ENCODE measurements around the gene MYPN. TPM values are rescaled to one million over a fixed set of nuclear protein-coding genes. Genes with fewer than 3 reads are reported as not detected.

Gene MYPN
- total RNA-seq, 2 experiments from 2014 or later: not detected

DNA sequence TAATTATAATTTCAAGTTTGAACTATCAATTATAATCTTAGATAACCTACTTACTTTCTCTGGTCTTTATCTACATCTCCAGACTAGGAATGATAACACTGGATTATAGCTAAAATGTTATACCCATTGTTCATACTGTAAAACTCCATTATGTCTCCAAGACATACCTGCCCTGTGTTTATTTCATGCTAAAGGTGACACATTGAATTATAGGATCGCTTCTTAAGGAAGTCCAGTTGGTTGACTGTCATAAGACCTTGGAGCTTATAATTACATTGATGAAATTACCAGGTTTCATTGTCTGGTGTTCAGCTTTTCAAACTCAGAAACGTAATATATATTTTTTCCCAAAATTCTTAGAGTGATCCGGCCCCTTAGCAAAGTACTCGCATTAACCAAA is 18.7 kb upstream of the MYPN start:
- POLR2A ChIA-PET: interaction anchor here (0.7 kb wide), 1 partner anchor 94 kb away, joined by 4 read pairs; no protein-coding TSS in a partner anchor
- CTCF ChIA-PET: interaction anchor here (1.2 kb wide), 1 partner anchor 10 kb away, joined by 3 read pairs; no protein-coding TSS in a partner anchor

DNA sequence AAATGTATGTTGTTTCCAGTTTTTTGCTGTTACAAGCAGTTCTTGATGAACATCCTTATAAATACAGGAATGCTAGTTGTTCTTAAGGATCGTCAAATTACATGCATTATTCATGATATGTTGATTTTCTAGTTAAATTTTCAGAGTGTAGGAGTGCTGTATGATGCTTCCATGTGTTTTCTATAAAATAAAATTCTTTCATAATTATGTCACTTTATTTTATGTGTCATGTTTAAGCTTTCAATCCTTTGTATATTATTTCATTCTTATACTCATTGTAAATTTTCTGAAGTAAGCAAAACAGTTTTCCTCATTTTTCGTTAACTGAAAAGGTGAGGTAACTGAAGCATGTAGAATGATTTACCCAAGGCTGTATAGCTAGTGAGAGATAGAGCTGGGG is 16.8 kb upstream of the MYPN start:
- CTCF ChIA-PET: interaction anchor here (0.7 kb wide), 1 partner anchor 284 kb away, joined by 3 read pairs; no protein-coding TSS in a partner anchor
- POLR2A ChIA-PET: no interaction called here

DNA sequence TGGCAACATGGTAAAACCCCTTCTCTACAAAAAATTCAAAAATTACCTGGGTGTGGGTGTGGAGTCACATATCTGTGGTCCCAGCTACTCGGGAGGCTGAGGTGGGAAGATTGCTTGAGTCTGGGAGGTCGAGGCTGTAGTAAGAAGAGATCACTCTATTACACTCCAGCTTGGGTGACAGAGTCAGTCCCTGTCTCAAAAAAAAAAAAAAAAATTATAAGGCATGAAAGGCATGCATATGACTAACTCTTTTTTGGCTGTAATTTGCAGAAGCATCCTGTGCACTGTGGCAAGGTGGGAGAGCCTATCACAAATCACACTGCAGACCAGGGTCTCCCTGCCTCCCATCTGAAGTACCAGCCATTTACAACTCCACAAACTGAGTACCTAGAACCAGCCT is 14.1 kb upstream of the MYPN start:
- CTCF ChIA-PET: no interaction called here

DNA sequence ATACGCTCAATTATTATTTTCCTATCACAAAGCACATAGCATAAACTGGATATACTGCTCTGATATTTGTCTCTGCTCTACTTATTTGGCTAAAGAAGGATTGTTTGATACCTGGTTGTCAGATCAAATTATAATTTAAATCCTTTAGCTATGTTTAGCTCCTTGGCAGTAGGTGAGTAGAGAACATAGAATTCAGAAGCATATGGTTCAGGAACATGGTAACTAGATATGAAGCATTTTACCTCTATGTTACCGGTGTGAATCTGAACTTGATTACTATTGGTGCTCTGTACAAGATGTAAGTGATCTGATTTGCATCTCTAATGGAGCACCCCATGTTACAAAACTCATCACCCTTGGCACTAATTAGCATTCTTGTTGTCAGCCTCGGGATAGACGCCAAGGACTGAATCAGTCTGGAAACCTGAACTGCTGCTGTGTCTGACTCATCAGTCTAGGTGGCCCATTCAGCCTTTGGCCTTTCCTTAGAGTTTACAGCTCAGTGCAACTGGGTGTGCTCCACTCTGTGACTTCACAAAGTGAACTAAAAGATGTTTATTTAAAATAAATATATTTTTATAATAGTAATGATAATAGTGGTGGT is 12.3 kb upstream of the MYPN start:
- CTCF ChIA-PET: interaction anchor here (0.6 kb wide), 1 partner anchor 22 kb away, joined by 3 read pairs; no protein-coding TSS in a partner anchor
- POLR2A ChIA-PET: no interaction called here

More for the DNA sequence above, 14.1 kb upstream of the MYPN start:
- POLR2A ChIA-PET: interaction anchor here (0.6 kb wide), 1 partner anchor 18 kb away, joined by 4 read pairs; no protein-coding TSS in a partner anchor

DNA sequence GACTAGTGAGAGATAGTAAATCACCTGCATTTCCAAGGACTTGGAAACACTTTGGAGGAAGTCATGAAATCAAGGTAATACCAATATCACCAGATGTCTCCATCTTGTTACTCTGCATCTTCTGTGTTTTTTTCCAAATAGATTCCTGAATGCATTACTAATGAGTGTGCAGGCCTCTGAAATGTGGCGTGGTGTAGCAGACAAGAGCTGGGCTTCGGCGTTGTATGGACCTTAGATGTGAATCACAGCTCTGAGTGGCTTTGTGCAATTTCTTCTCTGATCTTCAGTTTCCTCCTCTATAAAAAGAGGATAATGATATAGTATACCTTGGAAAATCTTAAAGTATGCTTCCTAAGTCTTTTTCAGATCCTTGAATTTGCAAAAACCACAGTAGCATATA is 9.6 kb upstream of the MYPN start:
- ChIA-PET CTCF (no interaction called here), POLR2A (no interaction called here)

DNA sequence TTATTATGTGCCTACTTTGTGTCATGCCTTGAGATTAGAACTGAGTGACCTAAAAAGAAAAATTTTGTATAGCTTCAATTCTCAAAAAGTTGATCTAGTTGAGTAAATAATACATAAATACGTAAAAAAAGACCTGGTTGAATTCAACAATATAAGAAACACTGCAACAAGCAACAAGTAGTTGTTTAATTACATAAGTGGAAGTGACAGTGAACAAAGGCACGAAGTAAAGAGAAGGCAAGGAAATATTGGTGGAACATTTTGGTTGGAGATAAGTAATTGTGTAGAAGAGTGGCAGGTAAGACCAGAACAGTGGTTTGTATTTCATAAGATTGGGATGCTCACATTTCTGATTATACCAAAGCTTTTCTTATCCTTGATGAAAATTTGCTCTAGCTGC is 8.2 kb upstream of the MYPN start:
- POLR2A ChIA-PET: no interaction called here
- CTCF ChIA-PET: no interaction called here

DNA sequence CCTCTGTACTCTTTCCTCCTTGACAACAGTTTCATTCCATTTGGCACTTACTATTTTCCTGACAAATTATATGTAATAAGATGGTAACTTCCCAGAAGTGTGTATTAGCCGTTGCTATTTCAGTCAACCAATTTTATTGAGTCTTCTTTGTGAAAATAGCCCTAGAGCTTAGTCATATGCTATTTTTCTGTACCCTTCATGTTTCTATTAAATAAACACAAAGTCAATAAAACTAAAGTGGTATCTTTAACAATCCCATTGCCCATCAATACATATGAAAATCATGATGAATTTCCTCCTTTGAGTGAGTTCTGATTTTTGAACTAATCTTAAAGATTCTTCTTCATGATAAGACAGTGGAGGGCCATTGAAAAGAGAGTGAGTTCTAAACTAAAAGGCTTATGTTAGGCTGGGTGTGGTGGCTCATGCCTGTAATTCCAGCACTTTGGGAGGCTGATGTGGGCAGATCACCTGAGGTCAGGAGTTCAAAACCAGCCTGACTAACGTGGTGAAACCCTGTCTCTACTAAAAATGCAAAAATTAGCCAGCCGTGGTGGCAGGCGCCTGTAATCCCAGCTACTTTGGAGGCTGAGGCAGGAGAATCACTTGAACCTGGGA is 5.9 kb upstream of the MYPN start:
- ChIA-PET CTCF (no interaction called here), POLR2A (no interaction called here)

DNA sequence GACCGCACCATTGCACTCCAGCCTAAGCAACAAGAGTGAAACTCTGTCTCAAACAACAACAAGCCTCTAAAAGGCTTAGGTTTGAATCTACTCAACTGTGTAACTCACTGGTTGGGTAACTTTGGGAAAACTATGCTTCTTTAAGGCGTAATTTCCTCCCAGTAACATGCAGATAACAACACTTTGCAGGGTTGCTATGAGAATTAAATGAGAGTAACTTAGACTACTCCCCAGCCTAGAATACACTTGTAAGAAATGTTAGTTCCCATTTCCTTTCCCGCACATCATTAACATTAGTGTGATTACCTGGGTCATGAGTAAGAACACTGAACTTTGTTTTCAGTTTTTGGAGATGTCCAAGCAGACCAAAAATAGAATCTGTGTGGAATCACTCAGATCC is 5.4 kb upstream of the MYPN start:
- CTCF ChIA-PET: no interaction called here
- POLR2A ChIA-PET: no interaction called here

DNA sequence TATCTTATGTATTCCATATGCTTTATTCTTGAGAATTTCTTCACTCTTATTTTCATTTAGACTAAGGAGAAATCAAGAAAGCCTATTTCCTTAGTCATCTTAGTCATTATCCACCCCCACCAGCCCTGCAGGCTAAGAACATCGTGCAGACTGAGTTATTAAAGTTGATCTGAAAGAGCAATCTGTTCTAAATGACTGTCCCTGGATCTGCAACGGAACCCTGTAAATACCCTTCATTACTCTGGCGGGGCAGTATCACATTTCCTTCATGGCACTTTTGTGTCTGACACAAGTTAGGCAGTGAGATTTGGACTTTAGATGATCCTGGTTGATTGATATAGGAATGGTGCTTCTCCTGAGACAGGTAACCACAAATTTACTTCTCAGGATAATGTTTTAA is 3.5 kb upstream of the MYPN start:
- ChIA-PET CTCF (no interaction called here), POLR2A (no interaction called here)

DNA sequence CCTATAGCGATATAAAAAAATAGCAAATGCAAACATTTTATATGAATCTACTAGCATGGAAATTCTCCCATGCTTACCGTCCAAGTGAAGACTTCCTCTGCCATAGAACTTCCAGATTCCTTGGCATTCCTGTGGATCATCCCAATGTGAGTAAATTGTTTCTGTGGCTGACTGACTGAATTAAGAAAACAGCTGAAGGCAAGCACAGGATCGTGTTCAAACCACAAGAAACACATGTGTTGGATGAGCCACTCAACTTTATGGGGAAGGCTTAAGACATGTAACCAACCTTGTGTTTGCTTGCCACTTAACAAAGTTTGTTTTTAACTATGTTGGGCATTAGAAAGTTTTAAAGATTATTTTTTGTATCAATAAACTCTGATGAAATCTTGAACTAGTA is 2.6 kb upstream of the MYPN start:
- POLR2A ChIA-PET: interaction anchor here (0.7 kb wide), 1 partner anchor 9 kb away, joined by 7 read pairs; no protein-coding TSS in a partner anchor
- CTCF ChIA-PET: interaction anchor here (0.6 kb wide), 1 partner anchor 36 kb away, joined by 3 read pairs; no protein-coding TSS in a partner anchor

DNA sequence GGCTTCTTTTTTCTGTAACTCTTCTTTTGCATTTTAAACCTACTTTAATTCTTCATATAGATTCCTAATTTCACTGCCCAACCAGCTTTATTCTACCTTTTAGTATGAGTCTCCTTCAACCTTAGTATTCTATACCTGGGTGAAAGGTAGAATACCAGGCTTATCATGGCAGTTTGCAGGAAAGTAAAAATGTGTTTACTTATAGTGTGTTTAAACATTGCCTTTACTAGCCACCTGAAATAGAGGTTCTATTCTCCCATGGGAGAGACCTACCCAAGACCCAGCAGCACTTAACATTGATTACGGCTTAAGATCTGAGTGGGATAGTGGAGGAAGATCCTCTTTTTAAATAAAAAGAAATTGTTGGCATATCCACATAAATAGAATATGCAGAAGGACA is 1.6 kb upstream of the MYPN start:
- POLR2A ChIA-PET: no interaction called here
- CTCF ChIA-PET: no interaction called here

DNA sequence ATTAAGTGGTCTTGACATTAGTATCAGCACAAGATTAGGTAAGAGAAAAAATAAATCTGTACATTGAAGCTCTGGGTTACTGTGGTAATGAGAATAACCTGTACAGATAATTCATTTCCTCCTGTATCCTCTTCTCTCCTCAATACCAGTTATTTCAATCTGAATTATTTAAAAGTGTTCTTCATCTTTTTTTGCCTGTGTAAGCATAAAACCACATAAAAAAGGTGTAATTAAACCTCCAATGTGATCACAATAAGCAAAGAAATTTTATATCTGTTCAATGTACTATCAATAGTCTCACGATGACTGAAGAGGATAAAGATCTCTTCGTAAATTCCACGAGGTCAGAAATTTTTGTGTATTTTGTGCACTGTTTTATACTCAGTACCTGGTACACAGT is 1.2 kb upstream of the MYPN start:
- ChIA-PET CTCF (no interaction called here), POLR2A (no interaction called here)

DNA sequence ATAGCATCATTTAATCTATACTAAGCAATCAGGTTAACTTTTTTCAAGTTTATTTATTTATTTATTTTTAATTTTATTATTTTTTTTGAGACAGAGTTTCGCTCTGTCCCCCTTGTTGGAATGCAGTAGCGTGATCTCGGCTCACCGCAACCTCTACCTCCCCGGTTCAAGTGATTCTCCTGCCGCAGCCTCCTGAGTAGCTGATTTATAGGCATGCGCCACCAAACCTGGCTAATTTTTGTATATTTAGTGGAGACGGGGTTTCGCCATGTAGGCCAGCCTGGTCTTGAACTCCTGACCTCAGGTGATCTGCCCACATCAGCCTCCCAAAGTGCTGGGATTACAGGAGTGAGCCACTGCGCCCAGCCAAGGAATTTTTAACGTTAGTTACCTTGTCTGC is 635 bp upstream of the MYPN start:
- ChIA-PET CTCF (no interaction called here), POLR2A (no interaction called here)

DNA sequence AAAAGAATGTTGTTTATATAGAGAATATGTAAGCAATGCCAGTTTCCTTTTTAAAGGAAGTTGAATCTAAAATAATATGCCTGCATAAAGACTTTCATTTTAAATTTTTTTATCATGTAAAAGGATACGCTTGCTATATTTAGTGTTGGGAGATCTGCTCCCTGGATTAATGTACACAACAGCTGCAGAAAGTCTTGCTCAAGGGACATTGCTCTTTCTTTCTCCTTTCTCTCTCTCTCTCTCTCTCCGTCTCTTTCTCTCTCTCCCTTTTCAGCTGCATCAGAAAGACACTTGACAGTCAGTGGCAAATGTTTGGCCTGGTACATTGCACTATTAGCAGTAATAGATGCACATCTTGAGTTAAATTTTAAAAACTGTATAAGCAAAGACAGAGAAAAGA is 739 bp downstream of the MYPN start:
- ChIA-PET CTCF (no interaction called here), POLR2A (no interaction called here)

DNA sequence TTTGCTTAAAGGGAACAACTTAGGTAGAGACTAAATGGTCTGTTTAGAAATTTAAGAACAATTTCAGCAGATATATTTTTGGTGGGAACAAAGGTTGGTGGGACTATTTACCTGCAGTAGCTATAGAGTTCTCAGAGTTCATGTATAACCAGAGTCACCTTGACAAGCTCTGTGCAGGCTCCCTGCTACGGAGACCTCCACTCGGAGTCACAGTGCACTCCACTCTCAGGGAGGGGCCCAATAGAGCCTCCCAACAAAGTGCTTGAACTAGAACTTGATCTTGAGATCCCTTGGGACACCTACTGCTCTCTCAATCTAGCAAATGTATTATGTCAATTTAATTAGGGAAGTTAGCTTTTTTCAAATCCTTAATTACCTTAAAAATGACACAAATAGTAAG is 2.3 kb downstream of the MYPN start:
- ChIA-PET CTCF (no interaction called here), POLR2A (no interaction called here)

DNA sequence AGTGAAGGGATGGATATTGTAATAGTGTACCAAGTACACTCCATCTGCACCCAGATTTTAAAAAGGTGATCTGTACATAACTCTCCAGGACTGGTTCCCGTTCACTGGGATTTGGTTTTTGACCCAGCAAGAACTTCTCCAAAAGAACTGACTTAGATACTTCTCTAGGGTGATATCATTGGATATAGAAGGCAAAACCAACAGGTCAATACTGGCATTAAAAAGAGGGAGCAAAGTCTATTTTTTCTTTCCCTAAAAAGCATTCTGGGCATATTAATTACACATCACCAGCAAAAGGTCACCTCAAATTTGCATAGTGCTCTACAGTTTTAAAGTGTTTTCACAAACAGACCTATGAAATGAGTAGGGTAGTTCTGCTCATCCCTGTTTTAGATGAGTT is 3.5 kb downstream of the MYPN start:
- CTCF ChIA-PET: no interaction called here
- POLR2A ChIA-PET: no interaction called here

DNA sequence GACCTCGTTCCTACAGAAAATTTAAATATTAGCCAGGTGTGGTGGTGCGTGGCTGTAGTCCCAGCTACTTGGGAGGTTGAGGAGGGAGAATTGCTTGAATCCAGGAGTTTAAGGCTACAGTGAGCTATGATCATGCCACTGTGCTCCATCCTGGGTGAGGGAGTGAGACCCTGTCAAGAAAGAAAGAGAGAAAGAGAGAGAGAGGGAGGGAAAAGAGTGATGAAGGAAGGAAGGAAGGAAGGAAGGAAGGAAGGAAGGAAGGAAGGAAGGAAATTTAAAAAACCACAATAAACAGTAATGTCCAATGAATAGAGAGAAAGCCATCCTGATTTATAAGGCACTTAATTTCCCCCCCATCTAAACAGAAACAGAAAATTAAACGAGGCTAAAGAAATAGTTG is 9.4 kb downstream of the MYPN start:
- CTCF ChIA-PET: no interaction called here
- POLR2A ChIA-PET: no interaction called here

DNA sequence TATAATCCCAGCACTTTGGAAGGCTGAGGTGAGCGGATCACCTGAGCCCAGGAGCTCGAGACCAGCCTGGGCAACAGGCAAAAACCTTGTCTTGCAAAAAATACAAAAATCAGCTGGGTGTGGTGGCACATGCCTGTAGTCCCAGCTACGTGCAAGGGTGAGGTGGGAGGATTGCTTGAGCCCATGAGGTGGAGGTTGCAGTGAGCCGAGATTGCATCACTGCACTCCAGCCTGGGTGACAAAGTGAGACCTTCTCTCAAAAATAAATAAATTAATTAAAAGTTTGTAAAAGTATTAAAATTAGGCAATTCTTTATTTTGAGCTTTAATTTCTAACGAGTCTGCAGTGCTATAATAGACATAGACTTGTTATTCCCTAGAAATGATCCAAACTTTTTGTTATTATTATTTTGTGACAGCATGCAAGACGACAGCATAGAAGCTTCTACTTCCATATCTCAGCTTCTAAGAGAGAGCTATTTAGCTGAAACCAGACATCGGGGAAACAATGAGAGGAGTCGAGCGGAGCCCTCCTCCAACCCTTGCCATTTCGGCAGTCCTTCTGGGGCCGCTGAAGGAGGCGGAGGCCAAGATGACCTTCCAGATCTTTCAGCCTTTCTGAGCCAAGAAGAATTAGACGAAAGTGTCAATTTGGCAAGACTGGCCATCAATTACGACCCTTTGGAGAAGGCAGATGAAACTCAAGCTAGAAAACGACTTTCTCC is 11.9 kb downstream of the MYPN start:
- ChIA-PET CTCF (interaction anchor here (1.2 kb wide), 1 partner anchor 91 kb away, joined by 3 read pairs; no protein-coding TSS in a partner anchor), POLR2A (no interaction called here)

DNA sequence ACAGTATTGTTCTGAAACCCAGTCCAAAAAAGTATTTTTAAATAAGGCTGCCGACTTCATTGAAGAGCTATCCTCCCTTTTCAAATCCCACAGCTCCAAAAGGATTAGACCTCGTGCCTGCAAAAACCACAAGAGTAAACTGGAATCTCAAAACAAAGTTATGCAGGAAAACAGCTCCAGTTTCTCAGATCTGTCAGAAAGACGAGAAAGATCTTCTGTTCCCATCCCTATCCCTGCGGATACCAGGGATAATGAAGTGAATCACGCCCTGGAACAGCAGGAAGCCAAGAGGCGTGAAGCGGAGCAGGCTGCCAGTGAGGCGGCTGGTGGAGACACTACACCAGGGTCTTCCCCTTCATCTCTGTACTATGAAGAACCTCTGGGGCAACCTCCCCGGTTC is 12.6 kb downstream of the MYPN start:
- CTCF ChIA-PET: interaction anchor here (1.2 kb wide), 1 partner anchor 91 kb away, joined by 3 read pairs; no protein-coding TSS in a partner anchor
- POLR2A ChIA-PET: no interaction called here

DNA sequence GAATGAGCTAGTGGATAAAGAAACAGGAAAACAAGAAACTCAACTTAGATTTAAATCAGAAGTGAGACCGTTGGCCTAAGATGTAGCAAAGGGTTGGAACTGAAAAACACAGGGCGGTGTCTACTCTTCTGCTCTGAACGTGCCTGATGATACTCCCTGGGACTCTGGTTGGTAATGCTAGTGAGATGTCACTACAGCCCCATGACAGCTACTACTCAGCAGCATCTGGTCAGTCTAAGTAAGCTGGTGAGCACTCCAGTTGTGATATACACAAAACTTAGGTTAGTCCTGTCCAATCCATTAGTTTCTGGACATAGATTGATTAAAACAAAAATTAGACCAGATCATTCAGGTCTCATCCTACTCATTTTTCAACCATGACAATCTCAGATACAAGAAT is 15.4 kb downstream of the MYPN start:
- POLR2A ChIA-PET: no interaction called here

DNA sequence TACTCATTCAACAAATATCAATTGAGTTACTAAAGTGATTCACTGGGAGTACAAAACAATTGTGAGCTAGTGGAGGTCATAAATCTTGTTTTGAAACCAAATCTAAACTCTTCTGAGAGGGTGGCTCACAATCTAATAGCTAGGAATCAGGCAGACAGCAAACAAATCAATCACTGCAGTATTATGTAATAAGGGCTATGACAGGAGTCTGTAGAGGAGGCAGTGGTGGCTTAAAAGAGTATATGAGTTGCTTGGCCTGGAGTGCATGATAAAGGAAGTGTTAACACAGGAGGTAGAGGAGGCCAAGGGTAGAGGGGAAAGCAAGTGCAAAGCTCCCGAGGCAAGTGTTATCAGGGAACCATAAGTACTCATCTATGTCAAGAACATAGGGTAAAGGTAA is 16.5 kb downstream of the MYPN start:
- ChIA-PET CTCF (no interaction called here), POLR2A (no interaction called here)

More for the DNA sequence above, 15.4 kb downstream of the MYPN start:
- CTCF ChIA-PET: no interaction called here

Data from activated CD8-positive, alpha-beta memory T cell treated with anti-CD3 and anti-CD28 coated beads for 36 hours (primary cell).